Gastroesophageal sphincter (tissue), 3 donors: Measurements from ENCODE around the gene IL4R.

ENCODE experiments used
- POLR2A ChIP-seq, 2 donors: fragments of 450-650 bp; IDR thresholded peaks; one replicate each; pipeline ENCODE4 v1.6.1; 2017; ENCODE audit warnings: antibody characterized with exemption in 2 of 2, mild to moderate bottlenecking in 2 of 2, moderate library complexity in 1 of 2
- POLR2AphosphoS5 ChIP-seq: sonication (generic); formaldehyde crosslinking; IDR thresholded peaks from one replicate; pipeline ENCODE4 v1.6.1; 2017; ENCODE audit warnings: antibody characterized with exemption
- TF ChIP-seq, protein P1 (sequence below), 4 experiments: fragments of 200-600 bp in 2 of 4; fragments of 450-650 bp in 2 of 4; sonication (generic) in 1 of 4; IDR thresholded peaks; one replicate each; pipeline ENCODE4 v1.5.1; 2017 to 2019; ENCODE audit warnings: antibody characterized with exemption in 4 of 4, mild to moderate bottlenecking in 2 of 4, moderate library complexity in 2 of 4

DNA sequence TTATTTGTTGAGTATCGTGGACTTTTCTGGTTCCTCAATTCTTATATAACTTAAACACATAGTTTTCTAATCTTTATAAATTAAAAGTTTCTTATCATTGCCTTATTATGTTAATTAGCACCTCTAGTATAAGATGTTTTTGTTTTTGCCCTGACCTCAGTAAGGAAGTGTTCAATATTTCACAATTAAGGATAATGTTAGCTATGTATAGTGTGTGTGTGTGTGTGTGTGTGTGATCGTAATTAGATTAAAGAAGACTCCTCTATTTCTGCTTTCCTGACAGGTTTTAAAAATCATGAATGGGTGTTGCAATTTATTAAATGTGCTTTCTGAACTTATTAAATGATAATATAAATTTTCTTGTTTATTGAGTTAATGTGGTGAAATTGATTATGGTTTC, 100.2 kb downstream of the IL4R start:
- TF ChIP-seq POLR2A (IDR thresholded peaks at IDR 0.05) (no peak), POLR2AphosphoS5 (no peak)
- TF ChIP-seq, protein P1, sequence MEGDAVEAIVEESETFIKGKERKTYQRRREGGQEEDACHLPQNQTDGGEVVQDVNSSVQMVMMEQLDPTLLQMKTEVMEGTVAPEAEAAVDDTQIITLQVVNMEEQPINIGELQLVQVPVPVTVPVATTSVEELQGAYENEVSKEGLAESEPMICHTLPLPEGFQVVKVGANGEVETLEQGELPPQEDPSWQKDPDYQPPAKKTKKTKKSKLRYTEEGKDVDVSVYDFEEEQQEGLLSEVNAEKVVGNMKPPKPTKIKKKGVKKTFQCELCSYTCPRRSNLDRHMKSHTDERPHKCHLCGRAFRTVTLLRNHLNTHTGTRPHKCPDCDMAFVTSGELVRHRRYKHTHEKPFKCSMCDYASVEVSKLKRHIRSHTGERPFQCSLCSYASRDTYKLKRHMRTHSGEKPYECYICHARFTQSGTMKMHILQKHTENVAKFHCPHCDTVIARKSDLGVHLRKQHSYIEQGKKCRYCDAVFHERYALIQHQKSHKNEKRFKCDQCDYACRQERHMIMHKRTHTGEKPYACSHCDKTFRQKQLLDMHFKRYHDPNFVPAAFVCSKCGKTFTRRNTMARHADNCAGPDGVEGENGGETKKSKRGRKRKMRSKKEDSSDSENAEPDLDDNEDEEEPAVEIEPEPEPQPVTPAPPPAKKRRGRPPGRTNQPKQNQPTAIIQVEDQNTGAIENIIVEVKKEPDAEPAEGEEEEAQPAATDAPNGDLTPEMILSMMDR (IDR thresholded peaks at IDR 0.05), result no peak
